K562 (cell line): ENCODE data around the gene FXN. TPM values are rescaled to one million over a fixed set of nuclear protein-coding genes. Genes with fewer than 3 reads are reported as not detected.

ENCODE experiments used
- BHLHE40 ChIP-seq: IDR thresholded peaks from 2 replicates; pipeline ENCODE4 v1.6.1; 2011; ENCODE audit warnings: low read length, improper control_type of control experiment
- CAMTA2 ChIP-seq: fragments of 250-450 bp; sonication (Bioruptor Pico); conservative IDR thresholded peaks from 2 replicates; pipeline ENCODE4 v1.5.1; 2022
- CC2D1A ChIP-seq: fragments of 450-650 bp; IDR thresholded peaks from 2 replicates; pipeline ENCODE4 v1.6.1; 2017; ENCODE audit warnings: mild to moderate bottlenecking
- CREM ChIP-seq: IDR thresholded peaks from 2 replicates; pipeline ENCODE4 v1.6.1; 2014; ENCODE audit warnings: antibody characterized with exemption, low read depth
- CTCF ChIP-seq, 3 experiments: IDR thresholded peaks in 2 of 3; conservative IDR thresholded peaks in 1 of 3; 2 replicates each; pipeline ENCODE4 v1.5.1; 2011 to 2012; ENCODE audit warnings: low read length in 3 of 3, mild to moderate bottlenecking in 3 of 3, control low read depth in 2 of 3, improper control_type of control experiment in 1 of 3, inconsistent platforms in 1 of 3, low read depth in 1 of 3, mixed read lengths in 1 of 3, moderate library complexity in 1 of 3; ENCODE audit not compliant: insufficient read depth in 2 of 3
- CXXC5 ChIP-seq: fragments of 250-450 bp; sonication (Bioruptor Pico); IDR thresholded peaks from 2 replicates; pipeline ENCODE4 v1.8.0; 2022; ENCODE audit warnings: inconsistent platforms, mild to moderate bottlenecking, moderate library complexity
- GABPB1 ChIP-seq: sonication (generic); formaldehyde crosslinking; IDR thresholded peaks from 2 replicates; pipeline ENCODE4 v1.8.0; 2022; ENCODE audit warnings: mild to moderate bottlenecking, missing genetic modification reagents
- GATAD2B ChIP-seq: fragments of 450-650 bp; IDR thresholded peaks from 2 replicates; pipeline ENCODE4 v1.6.1; 2017; ENCODE audit warnings: mild to moderate bottlenecking, borderline replicate concordance
- KDM2B ChIP-seq: fragments of 250-450 bp; sonication (Bioruptor Pico); IDR thresholded peaks from 2 replicates; pipeline ENCODE4 v1.8.0; 2021; ENCODE audit warnings: mild to moderate bottlenecking, moderate library complexity
- L3MBTL2 ChIP-seq: fragments of 450-650 bp; IDR thresholded peaks from 2 replicates; pipeline ENCODE4 v1.6.1; 2016; ENCODE audit warnings: mild to moderate bottlenecking, moderate library complexity
- PYGO2 ChIP-seq: fragments of 450-650 bp; IDR thresholded peaks from 2 replicates; pipeline ENCODE4 v1.6.1; 2016; ENCODE audit warnings: mild to moderate bottlenecking, missing genetic modification characterization, moderate library complexity, missing compliant biosample characterization
- ZNF24 ChIP-seq: fragments of 450-650 bp; IDR thresholded peaks from 2 replicates; pipeline ENCODE4 v1.6.1; 2016
- polyA plus RNA-seq, 8 experiments: library from polyadenylated mRNA; depleted of rRNA in 4 of 8; stranded (reverse) in 5 of 8; unstranded in 3 of 8; fragments of >200 nt; fragmentation: Nextera tagmentation in 2 of 8; fragmentation: Illumina TruSeq in 1 of 8; extraction: Ambion mirVana in 2 of 8; extraction: Trizol in 1 of 8; gene quantifications; 2 replicates each; pipeline versions ENCODE4 v1.2.1 to v1.2.3, GENCODE V29; 2011 to 2014; ENCODE audit warnings: inconsistent platforms in 1 of 8, missing spikeins in 1 of 8
- total RNA-seq, 7 experiments: library from RNA; depleted of rRNA in 6 of 7; stranded (reverse); fragments of >200 nt in 6 of 7; fragmentation: Illumina TruSeq in 2 of 7; extraction: Trizol in 2 of 7; gene quantifications; 2 replicates each; pipeline versions ENCODE4 v1.2.1 to v1.2.3, GENCODE V29; 2011 to 2021; ENCODE audit warnings: low replicate concordance in 1 of 7
- TF ChIP-seq, protein P1 (sequence below): fragments of 450-650 bp; IDR thresholded peaks from 2 replicates; pipeline ENCODE4 v1.6.1; 2017; ENCODE audit warnings: antibody characterized with exemption, mild to moderate bottlenecking

The FXN gene
- total and polyA plus RNA-seq, 9 of the 15 experiments (the other 6 are each of a cell fraction or from before 2014, with no cell fraction given): 7.6 to 51.5 (median 30.3) TPM

- no peak for TF ChIP-seq CAMTA2 (CRISPR knock-in tag)
- TF ChIP-seq CC2D1A: 0 out of 2 replicates have a peak, but pooled peaks have one; percentile 31
- TF ChIP-seq GABPB1 (CRISPR knock-in tag): no peak
- 0 out of 2 replicates have a peak, but pooled peaks have one; percentile 25 for TF ChIP-seq L3MBTL2
- TF ChIP-seq ZNF24: peak; percentile 48; the same call in 1 of the 2 replicates
- no peak for TF ChIP-seq PYGO2
- TF ChIP-seq CREM: no peak
- TF ChIP-seq GATAD2B: no peak
- TF ChIP-seq CXXC5: 0 out of 2 replicates have a peak, but pooled peaks have one; percentile 11
- no peak for TF ChIP-seq KDM2B
- TF ChIP-seq, protein P1, sequence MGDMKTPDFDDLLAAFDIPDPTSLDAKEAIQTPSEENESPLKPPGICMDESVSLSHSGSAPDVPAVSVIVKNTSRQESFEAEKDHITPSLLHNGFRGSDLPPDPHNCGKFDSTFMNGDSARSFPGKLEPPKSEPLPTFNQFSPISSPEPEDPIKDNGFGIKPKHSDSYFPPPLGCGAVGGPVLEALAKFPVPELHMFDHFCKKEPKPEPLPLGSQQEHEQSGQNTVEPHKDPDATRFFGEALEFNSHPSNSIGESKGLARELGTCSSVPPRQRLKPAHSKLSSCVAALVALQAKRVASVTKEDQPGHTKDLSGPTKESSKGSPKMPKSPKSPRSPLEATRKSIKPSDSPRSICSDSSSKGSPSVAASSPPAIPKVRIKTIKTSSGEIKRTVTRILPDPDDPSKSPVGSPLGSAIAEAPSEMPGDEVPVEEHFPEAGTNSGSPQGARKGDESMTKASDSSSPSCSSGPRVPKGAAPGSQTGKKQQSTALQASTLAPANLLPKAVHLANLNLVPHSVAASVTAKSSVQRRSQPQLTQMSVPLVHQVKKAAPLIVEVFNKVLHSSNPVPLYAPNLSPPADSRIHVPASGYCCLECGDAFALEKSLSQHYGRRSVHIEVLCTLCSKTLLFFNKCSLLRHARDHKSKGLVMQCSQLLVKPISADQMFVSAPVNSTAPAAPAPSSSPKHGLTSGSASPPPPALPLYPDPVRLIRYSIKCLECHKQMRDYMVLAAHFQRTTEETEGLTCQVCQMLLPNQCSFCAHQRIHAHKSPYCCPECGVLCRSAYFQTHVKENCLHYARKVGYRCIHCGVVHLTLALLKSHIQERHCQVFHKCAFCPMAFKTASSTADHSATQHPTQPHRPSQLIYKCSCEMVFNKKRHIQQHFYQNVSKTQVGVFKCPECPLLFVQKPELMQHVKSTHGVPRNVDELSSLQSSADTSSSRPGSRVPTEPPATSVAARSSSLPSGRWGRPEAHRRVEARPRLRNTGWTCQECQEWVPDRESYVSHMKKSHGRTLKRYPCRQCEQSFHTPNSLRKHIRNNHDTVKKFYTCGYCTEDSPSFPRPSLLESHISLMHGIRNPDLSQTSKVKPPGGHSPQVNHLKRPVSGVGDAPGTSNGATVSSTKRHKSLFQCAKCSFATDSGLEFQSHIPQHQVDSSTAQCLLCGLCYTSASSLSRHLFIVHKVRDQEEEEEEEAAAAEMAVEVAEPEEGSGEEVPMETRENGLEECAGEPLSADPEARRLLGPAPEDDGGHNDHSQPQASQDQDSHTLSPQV: peak; percentile 77
- TF ChIP-seq BHLHE40: peak; percentile 76
- peak; percentile 81 to 97 (median 94) for TF ChIP-seq CTCF (IDR thresholded peaks at IDR 0.05 in 2 of 3, conservative IDR thresholded peaks at IDR 0.05 in 1 of 3; ENCODE audit: insufficient read depth in 2 of 3, low read depth in 1 of 3, low read length in 3 of 3)
Observed at GRCh38 chr9:68999393-69000105, 36.0 kb upstream of the FXN start (continued).
